ENCODE measurements around the gene GLP1R. TPM values are rescaled to one million over a fixed set of nuclear protein-coding genes. Genes with fewer than 3 reads are reported as not detected.

The GLP1R gene
- total and polyA plus RNA-seq, 2 donors from 2014 or later = 0.13 to 0.22 TPM

GRCh38 chr6:39091220-39091619 lies 42.6 kb downstream of the GLP1R start:
- H3K27me3 ChIP-seq (ENCODE audit: control insufficient read depth, insufficient read depth, low read length) = no peaks in the 10 kb centered on the region
- TF ChIP-seq CTCF (IDR thresholded peaks at IDR 0.05; ENCODE audit: borderline replicate concordance, extremely low read depth, insufficient read depth) = no peak
- no peak overlapping the region for H3K9ac ChIP-seq (ENCODE audit: low read length in 3 of 3)
- H3K4me3 ChIP-seq (ENCODE audit: low read length in 3 of 3) = no peak overlapping the region
- DNase-seq (no peak), FAIRE-seq (no peak)
- intact Hi-C loops (cut with DNase I) = no loop called here
- H3K9me3 ChIP-seq (ENCODE audit: control insufficient read depth in 2 of 3, insufficient read depth in 1 of 3, low read length in 3 of 3) = no peaks in the 10 kb centered on the region
- no peak overlapping the region for H3K27ac ChIP-seq (ENCODE audit: low read depth in 2 of 2, low read length in 2 of 2)
- H3K4me1 ChIP-seq (ENCODE audit: control insufficient read depth in 2 of 3, insufficient read depth in 2 of 3, low read depth in 1 of 3, low read length in 3 of 3) = no peaks in the 10 kb centered on the region
- no peaks in the 10 kb centered on the region for H3K36me3 ChIP-seq (ENCODE audit: control insufficient read depth in 2 of 3, insufficient read depth in 3 of 3, low read length in 3 of 3)

- DNase-seq = no peak
- H3K27me3 ChIP-seq (ENCODE audit: control insufficient read depth, insufficient read depth, low read length) = no peaks in the 10 kb centered on the region
- no peaks in the 10 kb centered on the region for H3K9me3 ChIP-seq (ENCODE audit: control insufficient read depth in 2 of 3, insufficient read depth in 1 of 3, low read length in 3 of 3)
- no peak overlapping the region for H3K27ac ChIP-seq (ENCODE audit: low read depth in 2 of 2, low read length in 2 of 2)
- TF ChIP-seq CTCF (IDR thresholded peaks at IDR 0.05; ENCODE audit: borderline replicate concordance, extremely low read depth, insufficient read depth) = no peak
- no peak for FAIRE-seq
- H3K4me1 ChIP-seq (ENCODE audit: control insufficient read depth in 2 of 3, insufficient read depth in 2 of 3, low read depth in 1 of 3, low read length in 3 of 3) = no peaks in the 10 kb centered on the region
- H3K4me3 ChIP-seq (ENCODE audit: low read length in 3 of 3) = no peak overlapping the region
- H3K36me3 ChIP-seq (ENCODE audit: control insufficient read depth in 2 of 3, insufficient read depth in 3 of 3, low read length in 3 of 3) = no peaks in the 10 kb centered on the region
- H3K9ac ChIP-seq (ENCODE audit: low read length in 3 of 3) = no peak overlapping the region
- intact Hi-C loops (cut with DNase I) = no loop called here
Observed at GRCh38 chr6:39092124-39092523, 43.5 kb downstream of the GLP1R start.

- intact Hi-C loops (cut with DNase I) = no loop called here
- no peaks in the 10 kb centered on the region for H3K36me3 ChIP-seq (ENCODE audit: control insufficient read depth in 2 of 3, insufficient read depth in 3 of 3, low read length in 3 of 3)
- TF ChIP-seq CTCF (IDR thresholded peaks at IDR 0.05; ENCODE audit: borderline replicate concordance, extremely low read depth, insufficient read depth) = no peak
- no peak overlapping the region for H3K9ac ChIP-seq (ENCODE audit: low read length in 3 of 3)
- no peak overlapping the region for H3K4me3 ChIP-seq (ENCODE audit: low read length in 3 of 3)
- H3K9me3 ChIP-seq (ENCODE audit: control insufficient read depth in 2 of 3, insufficient read depth in 1 of 3, low read length in 3 of 3) = no peaks in the 10 kb centered on the region
- DNase-seq (no peak), FAIRE-seq (no peak)
- H3K27me3 ChIP-seq (ENCODE audit: control insufficient read depth, insufficient read depth, low read length) = no peaks in the 10 kb centered on the region
- no peak overlapping the region for H3K27ac ChIP-seq (ENCODE audit: low read depth in 2 of 2, low read length in 2 of 2)
- H3K4me1 ChIP-seq (ENCODE audit: control insufficient read depth in 2 of 3, insufficient read depth in 2 of 3, low read depth in 1 of 3, low read length in 3 of 3) = no peaks in the 10 kb centered on the region
Observed at GRCh38 chr6:39093149-39093708, 44.6 kb downstream of the GLP1R start.

DNA sequence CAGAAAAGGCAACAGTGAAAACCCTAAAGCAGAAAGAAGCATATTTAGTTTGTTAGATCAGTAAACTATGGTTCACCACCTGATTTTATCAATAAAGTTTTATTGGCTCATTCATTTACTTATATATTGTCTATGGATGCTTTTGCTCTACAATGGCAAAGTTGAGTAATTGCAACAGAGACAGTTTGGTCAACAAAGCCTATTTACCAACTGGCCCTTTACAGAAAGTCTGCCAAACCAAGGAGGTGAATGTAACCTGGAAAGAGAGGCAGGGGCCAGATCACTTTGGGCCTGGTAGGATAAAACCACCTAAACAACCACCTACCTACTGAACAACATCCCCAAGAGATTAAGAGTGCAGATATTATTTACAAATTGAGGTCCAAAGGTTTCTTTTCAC lies 47.0 kb downstream of the GLP1R start:
- FAIRE-seq = no peak
- H3K27me3 ChIP-seq (ENCODE audit: control insufficient read depth, insufficient read depth, low read length) = no peaks in the 10 kb centered on the region
- intact Hi-C loops (cut with DNase I) = no loop called here

More for the DNA sequence above, 47.0 kb downstream of the GLP1R start:
- Histone ChIP-seq H3K4me3 (ENCODE audit: low read length in 3 of 3) (no peak overlapping the region), H3K4me1 (ENCODE audit: control insufficient read depth in 2 of 3, insufficient read depth in 2 of 3, low read depth in 1 of 3, low read length in 3 of 3) (no peaks in the 10 kb centered on the region), H3K9ac (ENCODE audit: low read length in 3 of 3) (no peak overlapping the region), H3K9me3 (ENCODE audit: control insufficient read depth in 2 of 3, insufficient read depth in 1 of 3, low read length in 3 of 3) (no peaks in the 10 kb centered on the region), H3K36me3 (ENCODE audit: control insufficient read depth in 2 of 3, insufficient read depth in 3 of 3, low read length in 3 of 3) (no peaks in the 10 kb centered on the region), H3K27ac (ENCODE audit: low read depth in 2 of 2, low read length in 2 of 2) (no peak overlapping the region)
- DNase-seq = no peak
- TF ChIP-seq CTCF (IDR thresholded peaks at IDR 0.05; ENCODE audit: borderline replicate concordance, extremely low read depth, insufficient read depth) = no peak
